GM12892 (cell line): ENCODE data around the gene DSP. TPM values are rescaled to one million over a fixed set of nuclear protein-coding genes. Genes with fewer than 3 reads are reported as not detected.

Source experiments
- DNase-seq: peaks from one replicate; pipeline ENCODE4 v3.0.0; 2011; ENCODE audit not compliant: insufficient read length
- FAIRE-seq: peaks from 2 replicates; lab custom pipeline; 2011; peaks lifted over from hg19 to GRCh38; lab: Jason Lieb, UNC
- POLR2A ChIP-seq: IDR thresholded peaks from 2 replicates; pipeline ENCODE4 v1.6.1; 2011; ENCODE audit warnings: low read depth, low read length, control low read depth
- POLR2AphosphoS5 ChIP-seq: IDR thresholded peaks from 2 replicates; pipeline ENCODE4 v1.6.1; 2011; ENCODE audit warnings: low read depth, low read length, control low read depth
- TAF1 ChIP-seq: IDR thresholded peaks from 2 replicates; pipeline ENCODE4 v1.6.1; 2011; ENCODE audit warnings: low read depth, mild to moderate bottlenecking, control low read depth, low read length, borderline replicate concordance
- polyA plus RNA-seq: library from polyadenylated mRNA; unstranded; fragments of >200 nt; gene quantifications from one replicate; pipeline ENCODE4 v1.2.1, GENCODE V29; 2012; ENCODE audit warnings: missing spikeins, inconsistent platforms; ENCODE audit not compliant: missing spikeins

The DSP gene, protein sequence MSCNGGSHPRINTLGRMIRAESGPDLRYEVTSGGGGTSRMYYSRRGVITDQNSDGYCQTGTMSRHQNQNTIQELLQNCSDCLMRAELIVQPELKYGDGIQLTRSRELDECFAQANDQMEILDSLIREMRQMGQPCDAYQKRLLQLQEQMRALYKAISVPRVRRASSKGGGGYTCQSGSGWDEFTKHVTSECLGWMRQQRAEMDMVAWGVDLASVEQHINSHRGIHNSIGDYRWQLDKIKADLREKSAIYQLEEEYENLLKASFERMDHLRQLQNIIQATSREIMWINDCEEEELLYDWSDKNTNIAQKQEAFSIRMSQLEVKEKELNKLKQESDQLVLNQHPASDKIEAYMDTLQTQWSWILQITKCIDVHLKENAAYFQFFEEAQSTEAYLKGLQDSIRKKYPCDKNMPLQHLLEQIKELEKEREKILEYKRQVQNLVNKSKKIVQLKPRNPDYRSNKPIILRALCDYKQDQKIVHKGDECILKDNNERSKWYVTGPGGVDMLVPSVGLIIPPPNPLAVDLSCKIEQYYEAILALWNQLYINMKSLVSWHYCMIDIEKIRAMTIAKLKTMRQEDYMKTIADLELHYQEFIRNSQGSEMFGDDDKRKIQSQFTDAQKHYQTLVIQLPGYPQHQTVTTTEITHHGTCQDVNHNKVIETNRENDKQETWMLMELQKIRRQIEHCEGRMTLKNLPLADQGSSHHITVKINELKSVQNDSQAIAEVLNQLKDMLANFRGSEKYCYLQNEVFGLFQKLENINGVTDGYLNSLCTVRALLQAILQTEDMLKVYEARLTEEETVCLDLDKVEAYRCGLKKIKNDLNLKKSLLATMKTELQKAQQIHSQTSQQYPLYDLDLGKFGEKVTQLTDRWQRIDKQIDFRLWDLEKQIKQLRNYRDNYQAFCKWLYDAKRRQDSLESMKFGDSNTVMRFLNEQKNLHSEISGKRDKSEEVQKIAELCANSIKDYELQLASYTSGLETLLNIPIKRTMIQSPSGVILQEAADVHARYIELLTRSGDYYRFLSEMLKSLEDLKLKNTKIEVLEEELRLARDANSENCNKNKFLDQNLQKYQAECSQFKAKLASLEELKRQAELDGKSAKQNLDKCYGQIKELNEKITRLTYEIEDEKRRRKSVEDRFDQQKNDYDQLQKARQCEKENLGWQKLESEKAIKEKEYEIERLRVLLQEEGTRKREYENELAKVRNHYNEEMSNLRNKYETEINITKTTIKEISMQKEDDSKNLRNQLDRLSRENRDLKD (N-terminal part only)
- polyA plus RNA-seq = not detected

DNA sequence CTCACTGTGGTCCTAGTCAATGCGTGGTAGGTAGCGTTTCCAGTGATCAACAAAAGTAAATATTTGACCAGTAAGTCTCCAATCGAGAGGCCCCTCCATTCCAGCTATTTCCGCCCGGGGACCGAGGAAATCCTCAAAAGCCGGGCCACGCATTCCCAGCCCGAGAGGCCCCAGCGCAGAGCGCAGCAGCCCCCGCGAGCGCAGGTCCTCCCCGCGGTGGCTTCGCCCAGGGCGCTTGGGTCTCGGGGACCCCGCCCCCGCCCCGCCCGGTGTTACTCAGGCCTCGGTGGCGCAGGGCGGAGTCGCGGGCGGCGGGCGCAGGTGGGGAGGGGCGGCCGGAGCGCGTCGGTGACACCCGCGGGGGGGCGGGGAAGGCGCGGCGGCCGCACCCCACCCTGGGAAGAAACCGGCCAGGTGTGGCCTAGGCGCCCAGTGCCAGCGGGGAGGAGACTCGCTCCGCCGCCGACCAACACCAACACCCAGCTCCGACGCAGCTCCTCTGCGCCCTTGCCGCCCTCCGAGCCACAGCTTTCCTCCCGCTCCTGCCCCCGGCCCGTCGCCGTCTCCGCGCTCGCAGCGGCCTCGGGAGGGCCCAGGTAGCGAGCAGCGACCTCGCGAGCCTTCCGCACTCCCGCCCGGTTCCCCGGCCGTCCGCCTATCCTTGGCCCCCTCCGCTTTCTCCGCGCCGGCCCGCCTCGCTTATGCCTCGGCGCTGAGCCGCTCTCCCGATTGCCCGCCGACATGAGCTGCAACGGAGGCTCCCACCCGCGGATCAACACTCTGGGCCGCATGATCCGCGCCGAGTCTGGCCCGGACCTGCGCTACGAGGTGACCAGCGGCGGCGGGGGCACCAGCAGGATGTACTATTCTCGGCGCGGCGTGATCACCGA lies at the start of gene DSP:
Gene DSP, plus strand, starts transcription at position 497 of the 890 bp plus-strand sequence. Its CDS starts 245 bp downstream, at position 742.
- DNase-seq (peak; percentile 39), FAIRE-seq (no peak)
- TF ChIP-seq POLR2A (no peak), POLR2AphosphoS5 (no peak), TAF1 (no peak)

DNA sequence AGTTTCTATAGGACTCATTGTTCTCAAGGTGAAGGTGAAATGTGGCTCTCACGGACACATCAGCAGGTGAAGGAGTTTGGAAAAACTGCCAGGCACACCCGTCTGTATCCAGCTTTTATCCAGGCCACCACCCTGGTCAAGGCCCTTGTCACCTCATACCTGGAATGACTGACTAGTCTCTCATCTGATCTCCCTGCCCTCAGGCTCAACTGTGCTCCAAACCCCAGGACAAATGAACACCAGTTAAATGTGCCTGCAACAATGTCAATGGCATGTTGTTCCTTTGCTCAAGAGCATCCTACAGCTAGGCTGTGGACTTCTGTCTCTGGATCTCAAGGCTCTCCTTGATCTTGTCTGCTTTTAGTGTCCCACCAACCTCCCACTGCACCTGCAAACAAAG lies 47.6 kb upstream of the DSP start:
- no peak for TF ChIP-seq TAF1
- TF ChIP-seq POLR2A = no peak
- TF ChIP-seq POLR2AphosphoS5 = no peak

DNA sequence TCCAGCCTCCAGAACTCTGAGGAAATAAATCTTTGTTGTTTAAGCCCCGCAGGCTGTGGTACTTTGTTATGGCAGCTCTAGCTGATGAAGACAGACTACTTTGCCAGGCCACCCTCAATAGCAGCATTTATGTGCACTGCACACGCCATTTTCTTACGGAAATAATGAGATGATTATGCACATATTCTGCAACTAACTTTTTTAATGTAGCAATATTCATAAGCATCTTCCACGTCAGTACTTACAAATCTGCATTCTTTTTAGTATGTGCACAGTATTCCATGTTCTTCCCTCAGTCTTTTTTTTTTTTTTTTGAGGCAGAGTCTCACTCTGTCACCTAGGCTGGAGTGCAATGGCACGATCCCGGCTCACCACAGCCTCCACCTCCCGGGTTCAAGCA lies 46.8 kb upstream of the DSP start:
- TF ChIP-seq TAF1 = no peak
- DNase-seq (no peak), FAIRE-seq (no peak)

More for the DNA sequence above, 47.6 kb upstream of the DSP start:
- DNase-seq (no peak), FAIRE-seq (no peak)

DNA sequence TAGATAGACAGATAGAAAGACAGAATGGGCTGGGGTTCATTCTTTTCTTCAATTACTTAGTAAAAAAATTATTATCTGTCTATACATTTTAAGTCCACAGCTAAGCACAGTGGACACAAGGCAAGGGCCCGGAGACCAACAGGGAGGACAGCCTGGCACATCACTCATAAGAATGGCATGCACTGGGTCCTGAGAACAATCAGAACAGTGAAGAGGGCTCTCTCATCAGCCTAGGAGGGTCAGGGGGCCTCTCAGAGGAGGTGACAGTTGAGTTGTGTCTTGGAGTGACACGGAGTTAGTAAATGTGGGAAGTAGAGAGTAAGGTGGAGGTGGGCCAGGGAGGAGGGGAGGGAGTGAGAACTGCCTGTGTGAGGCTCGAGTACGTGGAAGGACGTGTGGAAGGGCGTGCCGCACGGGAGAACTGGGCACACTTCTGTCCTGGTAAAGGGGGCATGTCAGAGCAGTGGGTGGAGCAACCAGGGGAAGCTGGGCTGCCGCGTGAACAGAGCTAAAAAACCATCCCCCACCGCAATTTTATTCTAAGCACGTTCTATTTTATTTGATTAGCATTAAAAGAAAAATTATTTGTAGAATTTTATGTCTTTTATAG lies 45.1 kb upstream of the DSP start:
- no peak for TF ChIP-seq POLR2A
- no peak for TF ChIP-seq TAF1
- no peak for TF ChIP-seq POLR2AphosphoS5
- no peak for FAIRE-seq
- DNase-seq = no peak

DNA sequence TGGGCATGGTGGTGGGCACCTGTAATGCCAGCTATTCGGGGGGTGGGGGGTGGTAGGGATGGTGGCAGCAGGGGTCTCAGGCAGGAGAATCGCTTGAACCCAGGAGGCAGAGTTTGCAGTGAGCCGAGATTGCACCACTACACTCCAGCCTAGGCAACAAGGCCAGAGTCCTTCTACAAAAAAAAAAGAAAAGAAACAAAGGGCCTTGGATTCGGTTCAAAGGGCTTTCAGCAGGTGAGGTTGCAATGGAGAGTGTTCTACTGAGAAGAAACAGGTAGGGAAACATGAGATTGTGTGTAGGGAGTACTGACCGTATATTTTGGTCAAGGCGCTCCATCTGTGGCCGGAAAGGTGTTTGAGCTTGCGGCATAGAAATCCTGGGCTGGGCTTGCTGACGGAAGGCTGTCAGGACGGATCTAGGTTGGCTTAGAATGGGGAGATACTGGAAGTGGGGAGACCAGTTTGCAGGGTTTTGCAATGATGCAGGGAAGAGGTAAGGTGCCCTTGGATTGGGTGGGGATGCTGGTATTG lies 40.7 kb upstream of the DSP start:
- DNase-seq (no peak), FAIRE-seq (no peak)
- TF ChIP-seq POLR2A (no peak), TAF1 (no peak), POLR2AphosphoS5 (no peak)

DNA sequence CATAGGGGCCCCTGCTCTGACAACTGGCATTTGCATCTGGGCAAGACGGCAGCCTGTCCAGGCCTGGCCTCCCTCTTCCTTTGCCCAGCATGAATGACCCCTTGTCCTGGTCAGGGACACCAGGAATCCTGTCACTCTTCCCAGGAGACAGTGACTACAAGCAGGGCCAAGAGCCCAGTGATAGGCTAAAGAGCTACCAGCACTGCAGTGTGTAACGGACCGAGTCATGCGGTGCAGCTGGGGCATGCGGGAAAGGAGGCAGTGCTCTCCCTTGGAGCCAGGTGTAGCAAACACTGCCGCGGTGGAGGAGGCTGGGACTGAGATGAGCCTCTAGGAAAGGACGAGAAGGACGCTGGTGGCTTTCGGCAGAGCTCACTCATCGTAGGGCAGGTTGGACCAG lies 38.7 kb upstream of the DSP start:
- TF ChIP-seq TAF1 (no peak), POLR2A (no peak), POLR2AphosphoS5 (no peak)
- no peak for DNase-seq
- no peak for FAIRE-seq

DNA sequence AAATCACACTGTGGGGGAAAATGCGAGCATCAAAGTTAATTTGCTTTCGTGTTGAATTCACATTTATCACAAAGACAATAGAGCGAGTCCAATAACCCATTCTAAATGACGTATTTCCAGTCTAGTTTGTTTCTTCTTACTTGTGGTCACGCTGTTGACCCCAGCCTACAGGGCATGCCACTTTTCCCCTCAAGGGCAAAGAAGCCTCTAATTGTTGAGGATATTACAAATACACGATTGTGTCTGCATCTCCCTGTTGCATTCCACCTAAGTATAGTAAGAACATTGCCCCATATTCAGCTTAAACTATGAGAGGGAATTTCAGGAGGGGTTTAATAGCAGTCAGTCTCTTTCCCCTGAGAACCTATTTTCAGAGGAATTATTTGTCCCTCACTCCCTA lies 37.4 kb upstream of the DSP start:
- TF ChIP-seq POLR2A = no peak
- no peak for TF ChIP-seq TAF1
- no peak for TF ChIP-seq POLR2AphosphoS5
- DNase-seq (no peak), FAIRE-seq (no peak)

DNA sequence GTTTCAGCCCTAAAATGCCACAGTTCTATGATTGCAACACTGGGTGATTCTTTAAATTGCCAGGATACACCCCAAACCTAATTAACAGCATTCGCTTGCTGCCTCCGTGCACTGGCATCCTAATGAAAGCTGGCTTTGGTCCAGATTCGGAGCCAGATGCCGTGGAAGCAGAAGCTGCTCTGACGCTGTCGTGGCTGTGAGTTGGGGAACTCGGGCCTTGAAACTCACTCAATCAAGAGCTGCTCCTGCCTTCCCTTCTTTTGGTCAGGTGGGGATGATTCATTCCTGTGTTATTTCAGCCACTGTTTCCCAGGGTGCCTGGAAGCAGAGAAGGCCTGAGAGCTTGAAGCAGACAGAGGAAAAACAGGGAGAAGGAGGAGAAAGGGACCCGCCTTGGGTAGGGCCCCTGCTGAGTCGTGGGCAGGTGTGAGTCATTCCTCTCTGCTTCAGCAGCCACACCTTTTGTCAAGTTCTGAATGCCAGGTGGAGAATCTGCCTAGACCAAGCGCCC lies 36.2 kb upstream of the DSP start:
- no peak for TF ChIP-seq TAF1
- no peak for TF ChIP-seq POLR2A
- TF ChIP-seq POLR2AphosphoS5 = no peak
- DNase-seq = no peak
- FAIRE-seq = no peak

DNA sequence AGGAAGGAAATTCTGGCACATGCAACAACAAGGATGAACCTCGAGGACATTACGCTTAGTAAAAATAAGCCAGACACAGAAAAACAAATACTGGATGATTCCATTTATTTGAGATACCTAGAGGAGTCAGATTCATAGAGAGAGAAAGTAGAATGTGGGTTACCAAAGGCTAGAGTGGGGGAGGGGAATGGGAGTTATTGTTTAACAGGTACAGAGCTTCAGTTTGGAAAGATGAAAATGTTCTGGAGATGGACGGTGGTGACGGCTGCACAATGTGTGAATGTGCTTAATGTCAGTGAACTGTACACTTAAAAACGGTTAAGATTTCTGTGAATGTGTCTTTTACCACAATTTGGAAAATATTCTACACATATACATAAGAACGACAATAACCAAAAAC lies 33.9 kb upstream of the DSP start:
- DNase-seq (no peak), FAIRE-seq (no peak)
- TF ChIP-seq POLR2A (no peak), POLR2AphosphoS5 (no peak), TAF1 (no peak)
